ENCODE results near the gene INCENP. TPM values are rescaled to one million over a fixed set of nuclear protein-coding genes. Genes with fewer than 3 reads are reported as not detected.
A peak's percentile ranks its signal among the peaks of the same experiment; 100 is the strongest.

Gene INCENP
- total RNA-seq, 1 donor from 2014 or later = 13.5 TPM

GRCh38 chr11:62138630-62139425 is 15.0 kb downstream of the INCENP start:
- intact Hi-C loops (cut with DNase I) = no loop called here
- peak; percentile 58 for DNase-seq (ENCODE audit: low spot score)

- DNase-seq (ENCODE audit: low spot score) = peak; percentile 46
- intact Hi-C loops (cut with DNase I) = no loop called here
Measured at GRCh38 chr11:62139526-62140303, 15.9 kb downstream of the INCENP start.

- peak; percentile 63 for DNase-seq (ENCODE audit: low spot score)
- intact Hi-C loops (cut with DNase I) = no loop called here
Measured at GRCh38 chr11:62140304-62141110, 16.7 kb downstream of the INCENP start.

GRCh38 chr11:62141111-62142042 is 17.6 kb downstream of the INCENP start:
- peak; percentile 55 for DNase-seq (ENCODE audit: low spot score)
- intact Hi-C loops (cut with DNase I) = no loop called here

GRCh38 chr11:62142043-62142375 is 18.2 kb downstream of the INCENP start:
- peak; percentile 67 for DNase-seq (ENCODE audit: low spot score)
- intact Hi-C loops (cut with DNase I) = no loop called here

- intact Hi-C loops (cut with DNase I) = no loop called here
- DNase-seq (ENCODE audit: low spot score) = peak; percentile 43
Measured at GRCh38 chr11:62142921-62143320, 19.1 kb downstream of the INCENP start.

- intact Hi-C loops (cut with DNase I) = no loop called here
- DNase-seq (ENCODE audit: low spot score) = peak; percentile 19
Measured at GRCh38 chr11:62143727-62144126, 19.9 kb downstream of the INCENP start.

- intact Hi-C loops (cut with DNase I) = no loop called here
- DNase-seq (ENCODE audit: low spot score) = peak; percentile 63
Measured at GRCh38 chr11:62144641-62145255, 20.9 kb downstream of the INCENP start.

GRCh38 chr11:62145261-62145871 is 21.6 kb downstream of the INCENP start:
- intact Hi-C loops (cut with DNase I) = no loop called here
- peak; percentile 68 for DNase-seq (ENCODE audit: low spot score)

GRCh38 chr11:62146476-62147200 is 22.8 kb downstream of the INCENP start:
- DNase-seq (ENCODE audit: low spot score) = peak; percentile 57

GRCh38 chr11:62147545-62147944 is 23.7 kb downstream of the INCENP start:
- DNase-seq (ENCODE audit: low spot score) = peak; percentile 33

More at GRCh38 chr11:62146476-62147200, 22.8 kb downstream of the INCENP start:
- intact Hi-C loops (cut with DNase I) = no loop called here

GRCh38 chr11:62148271-62148980 is 24.6 kb downstream of the INCENP start:
- intact Hi-C loops (cut with DNase I) = no loop called here
- DNase-seq (ENCODE audit: low spot score) = peak; percentile 41

More at GRCh38 chr11:62147545-62147944, 23.7 kb downstream of the INCENP start:
- intact Hi-C loops (cut with DNase I) = no loop called here

GRCh38 chr11:62149986-62150886 is 26.4 kb downstream of the INCENP start:
- intact Hi-C loops (cut with DNase I) = no loop called here
- DNase-seq (ENCODE audit: low spot score) = peak; percentile 58

GRCh38 chr11:62150887-62151736 is 27.3 kb downstream of the INCENP start:
- DNase-seq (ENCODE audit: low spot score) = peak; percentile 33
- intact Hi-C loops (cut with DNase I) = no loop called here

GRCh38 chr11:62151737-62152102 is 27.9 kb downstream of the INCENP start:
- DNase-seq (ENCODE audit: low spot score) = peak; percentile 64
- intact Hi-C loops (cut with DNase I) = no loop called here
